A673 (cell line): ENCODE results near the gene C7orf57. TPM values are rescaled to one million over a fixed set of nuclear protein-coding genes. Genes with fewer than 3 reads are reported as not detected.

Experiments
- BruUV-seq: library from RNA; stranded (reverse); fragments of 400-500 nt; replicated peaks from 2 replicates; lab custom pipeline; 2021; lab: Mats Ljungman, UMichigan
- CTCF ChIA-PET: fragments of 300-600 bp; sonication (Branson Sonifier 250); formaldehyde crosslinking; loops from one replicate; lab custom pipeline; 2022; ENCODE audit warnings: antibody characterized with exemption; lab: Charles Lee
- POLR2A ChIA-PET: fragments of 300-600 bp; sonication (Branson Sonifier 250); formaldehyde crosslinking; loops from one replicate; lab custom pipeline; 2022; ENCODE audit warnings: antibody characterized with exemption; ENCODE audit not compliant: low non-redundant PET; lab: Charles Lee
- DNase-seq: peaks from one replicate; pipeline ENCODE4 v3.0.0-alpha.2; 2015; ENCODE audit warnings: low spot score
- H3K27ac ChIP-seq: fragments of 200-600 bp; sonication (generic); 2 replicates; pipeline ENCODE4 v1.5.1; 2016; ENCODE audit warnings: mixed run types, low read depth, mild to moderate bottlenecking, mixed read lengths, antibody characterized with exemption, low read length; ENCODE audit not compliant: poor library complexity, severe bottlenecking
- H3K27me3 ChIP-seq: fragments of 200-600 bp; sonication (generic); replicated peaks from 2 replicates; pipeline ENCODE4 v1.6.1; 2017; ENCODE audit warnings: mixed run types, low read depth, mild to moderate bottlenecking, mixed read lengths, antibody characterized with exemption, low read length; ENCODE audit not compliant: insufficient read depth, poor library complexity
- H3K36me3 ChIP-seq: fragments of 200-600 bp; sonication (generic); 2 replicates; pipeline ENCODE4 v1.6.1; 2016; ENCODE audit warnings: mixed run types, mild to moderate bottlenecking, mixed read lengths, antibody characterized with exemption, low read length; ENCODE audit not compliant: insufficient read depth, poor library complexity, severe bottlenecking
- H3K4me1 ChIP-seq: fragments of 200-600 bp; sonication (generic); 2 replicates; pipeline ENCODE4 v1.6.1; 2017; ENCODE audit warnings: mixed run types, mild to moderate bottlenecking, mixed read lengths, antibody characterized with exemption, low read length; ENCODE audit not compliant: insufficient read depth, poor library complexity, severe bottlenecking
- H3K4me3 ChIP-seq: fragments of 200-600 bp; sonication (generic); 2 replicates; pipeline ENCODE4 v1.5.1; 2016; ENCODE audit warnings: low read depth, mixed run types, mild to moderate bottlenecking, mixed read lengths, low read length; ENCODE audit not compliant: poor library complexity, severe bottlenecking
- H3K9me3 ChIP-seq: fragments of 200-600 bp; sonication (generic); 2 replicates; pipeline ENCODE4 v1.6.1; 2016; ENCODE audit warnings: mixed run types, low read depth, mild to moderate bottlenecking, mixed read lengths, antibody characterized with exemption, low read length; ENCODE audit not compliant: poor library complexity, severe bottlenecking
- CTCF ChIP-seq: fragments of 300-800, 200-600 bp; sonication (generic); conservative IDR thresholded peaks from 2 replicates; pipeline ENCODE4 v1.5.1; 2017; ENCODE audit warnings: low read depth, mild to moderate bottlenecking, antibody characterized with exemption, low read length, moderate library complexity, mixed read lengths
- EZH2 ChIP-seq: fragments of 200-600 bp; sonication (generic); IDR thresholded peaks from 2 replicates; pipeline ENCODE4 v1.6.1; 2017; ENCODE audit warnings: borderline replicate concordance, low read depth, mild to moderate bottlenecking, mixed read lengths, antibody characterized with exemption, low read length; ENCODE audit not compliant: poor library complexity, severe bottlenecking
- intact Hi-C: fragments of 100-400 bp; cut with micrococcal nuclease; formaldehyde crosslinking; loops from one replicate; pipeline ENCODE4 v1.10.0; 2022; ENCODE audit not compliant: unreplicated experiment
- total RNA-seq: library from RNA; stranded (reverse); gene quantifications from 2 replicates; pipeline ENCODE4 v1.2.3, GENCODE V29; 2021

C7orf57 gene
- total RNA-seq, 1 experiment from 2014 or later, result not detected

GRCh38 chr7:48087349-48087748 lies 52.0 kb downstream of the C7orf57 start:
- no TSS peak for BruUV-seq
- TF ChIP-seq EZH2, result no peak
- TF ChIP-seq CTCF, result no peak
- no peaks in the 10 kb centered on the region for H3K36me3 ChIP-seq
- no peak overlapping the region for H3K4me3 ChIP-seq
- no peak overlapping the region for H3K27ac ChIP-seq
- H3K9me3 ChIP-seq, result no peaks in the 10 kb centered on the region
- ChIA-PET CTCF (no interaction called here), POLR2A (no interaction called here)
- H3K27me3 ChIP-seq, result peaks cover 9% of the 10 kb centered on the region
- H3K4me1 ChIP-seq, result no peaks in the 10 kb centered on the region
- intact Hi-C loops, result no loop called here
- no peak for DNase-seq

GRCh38 chr7:48088559-48089045 lies 53.3 kb downstream of the C7orf57 start:
- POLR2A ChIA-PET, result interaction anchor here (0.6 kb wide), 1 partner anchor 117 kb away, joined by 3 read pairs; no protein-coding TSS in a partner anchor
- intact Hi-C loops, result no loop called here

GRCh38 chr7:48089046-48090003 lies 54.0 kb downstream of the C7orf57 start, which contains the start of gene UPP1:
TSS of gene UPP1 (plus strand) at chr7:48089265. CDS start at chr7:48094784, 5,519 bp downstream.
- intact Hi-C loops, result no loop called here
- Histone ChIP-seq H3K27me3 (peaks cover 9% of the 10 kb centered on the region), H3K9me3 (no peaks in the 10 kb centered on the region), H3K27ac (peak within 1 kb of the TSS; percentile 58), H3K4me3 (peak within 1 kb of the TSS; percentile 54), H3K36me3 (no peaks in the 10 kb centered on the region), H3K4me1 (no peaks in the 10 kb centered on the region)
- DNase-seq, result no peak
- TF ChIP-seq EZH2 (no peak), CTCF (no peak)
- ChIA-PET CTCF (no interaction called here), POLR2A (interaction anchor here (0.6 kb wide), 1 partner anchor 118 kb away, joined by 3 read pairs; no protein-coding TSS in a partner anchor)
- no TSS peak for BruUV-seq

More at GRCh38 chr7:48088559-48089045, 53.3 kb downstream of the C7orf57 start:
- H3K27ac ChIP-seq, result peak overlapping the region; percentile 58
- peak; percentile 87 for DNase-seq
- TF ChIP-seq EZH2, result no peak
- TF ChIP-seq CTCF, result no peak
- no peaks in the 10 kb centered on the region for H3K9me3 ChIP-seq
- H3K27me3 ChIP-seq, result peaks cover 9% of the 10 kb centered on the region
- BruUV-seq, result no TSS peak
- H3K4me1 ChIP-seq, result no peaks in the 10 kb centered on the region
- CTCF ChIA-PET, result no interaction called here
- H3K36me3 ChIP-seq, result no peaks in the 10 kb centered on the region
- peak overlapping the region; percentile 54 for H3K4me3 ChIP-seq
